WTC11 (cell line): ENCODE measurements around the gene SPEM1.

Experiments used
- ATF1 ChIP-seq: sonication (generic); formaldehyde crosslinking; IDR thresholded peaks from 2 replicates; pipeline ENCODE4 v1.8.1; 2023; ENCODE audit warnings: mild to moderate bottlenecking, moderate library complexity, missing genetic modification reagents
- CREM ChIP-seq: sonication (generic); formaldehyde crosslinking; IDR thresholded peaks from 2 replicates; pipeline ENCODE4 v1.8.1; 2022; ENCODE audit warnings: mild to moderate bottlenecking, missing genetic modification reagents, moderate library complexity
- IRF2 ChIP-seq: sonication (generic); formaldehyde crosslinking; IDR thresholded peaks from 2 replicates; pipeline ENCODE4 v1.8.0; 2022; ENCODE audit warnings: low read depth, missing genetic modification reagents, borderline replicate concordance
- NR2C2 ChIP-seq: sonication (generic); formaldehyde crosslinking; IDR thresholded peaks from 2 replicates; pipeline ENCODE4 v1.8.0; 2022; ENCODE audit warnings: mild to moderate bottlenecking, missing genetic modification reagents
- TF ChIP-seq, protein P1 (sequence below): sonication (generic); formaldehyde crosslinking; IDR thresholded peaks from 2 replicates; pipeline ENCODE4 v1.8.0; 2022; ENCODE audit warnings: mild to moderate bottlenecking, missing genetic modification reagents
- TF ChIP-seq, protein P2 (sequence below): fragments of 200-600 bp; IDR thresholded peaks from 2 replicates; pipeline ENCODE4 v1.8.0; 2022; ENCODE audit warnings: antibody characterized with exemption
- TF ChIP-seq, protein P3 (sequence below): sonication (generic); formaldehyde crosslinking; IDR thresholded peaks from 2 replicates; pipeline ENCODE4 v1.8.1; 2022; ENCODE audit warnings: low read depth, missing genetic modification reagents, borderline replicate concordance

DNA sequence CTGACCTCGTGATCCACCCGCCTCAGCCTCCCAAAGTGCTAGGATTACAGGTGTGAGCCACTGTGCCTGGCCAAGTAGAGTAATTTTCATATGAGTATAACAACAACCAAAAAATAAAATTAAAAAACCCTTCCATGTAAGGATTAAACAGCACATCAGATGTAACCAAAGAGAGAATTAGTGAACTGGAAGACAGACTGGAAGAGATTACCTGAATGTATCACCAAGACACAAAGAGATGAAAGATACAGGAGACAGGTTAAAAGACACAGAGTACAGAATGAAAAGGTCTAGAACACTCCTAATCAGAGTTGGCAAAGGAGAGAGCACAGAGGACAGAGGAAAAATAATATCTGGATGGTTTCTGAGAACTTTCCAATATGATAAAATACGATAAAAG, 41.0 kb upstream of the SPEM1 start:
- TF ChIP-seq ATF1 = no peak
- TF ChIP-seq IRF2 (CRISPR knock-in tag) = no peak
- TF ChIP-seq, protein P1, sequence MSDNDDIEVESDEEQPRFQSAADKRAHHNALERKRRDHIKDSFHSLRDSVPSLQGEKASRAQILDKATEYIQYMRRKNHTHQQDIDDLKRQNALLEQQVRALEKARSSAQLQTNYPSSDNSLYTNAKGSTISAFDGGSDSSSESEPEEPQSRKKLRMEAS = no peak
- TF ChIP-seq, protein P2, sequence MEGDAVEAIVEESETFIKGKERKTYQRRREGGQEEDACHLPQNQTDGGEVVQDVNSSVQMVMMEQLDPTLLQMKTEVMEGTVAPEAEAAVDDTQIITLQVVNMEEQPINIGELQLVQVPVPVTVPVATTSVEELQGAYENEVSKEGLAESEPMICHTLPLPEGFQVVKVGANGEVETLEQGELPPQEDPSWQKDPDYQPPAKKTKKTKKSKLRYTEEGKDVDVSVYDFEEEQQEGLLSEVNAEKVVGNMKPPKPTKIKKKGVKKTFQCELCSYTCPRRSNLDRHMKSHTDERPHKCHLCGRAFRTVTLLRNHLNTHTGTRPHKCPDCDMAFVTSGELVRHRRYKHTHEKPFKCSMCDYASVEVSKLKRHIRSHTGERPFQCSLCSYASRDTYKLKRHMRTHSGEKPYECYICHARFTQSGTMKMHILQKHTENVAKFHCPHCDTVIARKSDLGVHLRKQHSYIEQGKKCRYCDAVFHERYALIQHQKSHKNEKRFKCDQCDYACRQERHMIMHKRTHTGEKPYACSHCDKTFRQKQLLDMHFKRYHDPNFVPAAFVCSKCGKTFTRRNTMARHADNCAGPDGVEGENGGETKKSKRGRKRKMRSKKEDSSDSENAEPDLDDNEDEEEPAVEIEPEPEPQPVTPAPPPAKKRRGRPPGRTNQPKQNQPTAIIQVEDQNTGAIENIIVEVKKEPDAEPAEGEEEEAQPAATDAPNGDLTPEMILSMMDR = no peak
- no peak for TF ChIP-seq NR2C2 (CRISPR knock-in tag)
- no peak for TF ChIP-seq CREM (CRISPR knock-in tag)
- TF ChIP-seq, protein P3, sequence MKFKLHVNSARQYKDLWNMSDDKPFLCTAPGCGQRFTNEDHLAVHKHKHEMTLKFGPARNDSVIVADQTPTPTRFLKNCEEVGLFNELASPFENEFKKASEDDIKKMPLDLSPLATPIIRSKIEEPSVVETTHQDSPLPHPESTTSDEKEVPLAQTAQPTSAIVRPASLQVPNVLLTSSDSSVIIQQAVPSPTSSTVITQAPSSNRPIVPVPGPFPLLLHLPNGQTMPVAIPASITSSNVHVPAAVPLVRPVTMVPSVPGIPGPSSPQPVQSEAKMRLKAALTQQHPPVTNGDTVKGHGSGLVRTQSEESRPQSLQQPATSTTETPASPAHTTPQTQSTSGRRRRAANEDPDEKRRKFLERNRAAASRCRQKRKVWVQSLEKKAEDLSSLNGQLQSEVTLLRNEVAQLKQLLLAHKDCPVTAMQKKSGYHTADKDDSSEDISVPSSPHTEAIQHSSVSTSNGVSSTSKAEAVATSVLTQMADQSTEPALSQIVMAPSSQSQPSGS = no peak
